ENCODE results near the gene SEMA4C. TPM values are rescaled to one million over a fixed set of nuclear protein-coding genes. Genes with fewer than 3 reads are reported as not detected.

The SEMA4C gene
- polyA plus RNA-seq, 1 of the 3 experiments (the other 2 are of a cell fraction): 34.8 TPM

- POLR2A ChIA-PET: no interaction called here
- WGBS (ENCODE audit: low lambda C conversion rate): 94% methylated on average over 6 of the region's 9 CpGs
- Histone ChIP-seq H4K20me1 (ENCODE audit: insufficient read depth) (no peaks in the 10 kb centered on the region), H3K9ac (no peak overlapping the region), H3K4me1 (ENCODE audit: control insufficient read depth in 1 of 2, insufficient read depth in 2 of 2, low read depth in 1 of 2, low read length in 1 of 2) (peaks cover 0 to 7% of the 10 kb centered on the region in 2 experiments; a peak in 1 of 4 replicates), H3K4me3 (ENCODE audit: low read depth in 2 of 2, low read length in 1 of 2) (no peak overlapping the region), H3K9me2 (no peaks in the 10 kb centered on the region), H3K27ac (ENCODE audit: low read depth in 2 of 2, low read length in 1 of 2) (no peak overlapping the region), H2AFZ (ENCODE audit: low read depth) (no peak overlapping the region), H3K4me2 (no peak overlapping the region), H3K27me3 (ENCODE audit: insufficient read depth) (no peaks in the 10 kb centered on the region), H3K36me3 (replicated peaks in 1 of 2; ENCODE audit: control insufficient read depth in 1 of 2, insufficient read depth in 2 of 2, low read length in 1 of 2) (peaks cover 3 to 21% of the 10 kb centered on the region in 2 experiments), H3K79me2 (ENCODE audit: insufficient read depth) (no peaks in the 10 kb centered on the region), H3F3A (replicated peaks; ENCODE audit: insufficient read depth) (no peaks in the 10 kb centered on the region), H3K9me3 (no peaks in the 10 kb centered on the region)
- TF ChIP-seq JUND (IDR thresholded peaks at IDR 0.05): no peak
- CTCF ChIA-PET: interaction anchor here (0.6 to 2.8 kb wide), 3 partner anchors 18 to 114 kb away, joined by 3 to 9 read pairs (median 6); partner anchors contain the start of gene ANKRD39
- DNase-seq: no peak
Observed at GRCh38 chr2:96837575-96837974, 32.3 kb downstream of the SEMA4C start.

GRCh38 chr2:96835830-96836229 is 34.0 kb downstream of the SEMA4C start:
- H3K4me1 ChIP-seq (ENCODE audit: control insufficient read depth in 1 of 2, insufficient read depth in 2 of 2, low read depth in 1 of 2, low read length in 1 of 2): no peaks in the 10 kb centered on the region; a peak in 1 of 4 replicates
- no peak overlapping the region for H2AFZ ChIP-seq (ENCODE audit: low read depth)
- no peaks in the 10 kb centered on the region for H4K20me1 ChIP-seq (ENCODE audit: insufficient read depth)
- no peaks in the 10 kb centered on the region for H3K9me2 ChIP-seq
- H3K9ac ChIP-seq: no peak overlapping the region
- ChIA-PET CTCF (interaction anchor here (2.8 kb wide), 1 partner anchor 116 kb away, joined by 9 read pairs; no protein-coding TSS in a partner anchor), POLR2A (interaction anchor here (0.6 to 0.7 kb wide), 2 partner anchors 13 to 192 kb away, joined by 3 to 4 read pairs; no protein-coding TSS in a partner anchor)
- no peak for DNase-seq
- H3K27me3 ChIP-seq (ENCODE audit: insufficient read depth): no peaks in the 10 kb centered on the region
- WGBS (ENCODE audit: low lambda C conversion rate): 93% methylated on average over 4 of the region's 4 CpGs
- H3K79me2 ChIP-seq (ENCODE audit: insufficient read depth): no peaks in the 10 kb centered on the region
- TF ChIP-seq RAD21 (IDR thresholded peaks at IDR 0.05; ENCODE audit: low read length) (no peak), CHD2 (IDR thresholded peaks at IDR 0.05; ENCODE audit: low read length, partially characterized antibody) (no peak), ELF1 (IDR thresholded peaks at IDR 0.05) (no peak)
- H3K9me3 ChIP-seq: no peaks in the 10 kb centered on the region
- no peak overlapping the region for H3K4me3 ChIP-seq (ENCODE audit: low read depth in 2 of 2, low read length in 1 of 2)
- H3K36me3 ChIP-seq (replicated peaks in 1 of 2; ENCODE audit: control insufficient read depth in 1 of 2, insufficient read depth in 2 of 2, low read length in 1 of 2): peaks cover 3 to 36% of the 10 kb centered on the region in 2 experiments
- no peak overlapping the region for H3K27ac ChIP-seq (ENCODE audit: low read depth in 2 of 2, low read length in 1 of 2)
- H3K4me2 ChIP-seq: no peak overlapping the region
- H3F3A ChIP-seq (replicated peaks; ENCODE audit: insufficient read depth): no peaks in the 10 kb centered on the region

- Histone ChIP-seq H3K36me3 (replicated peaks in 1 of 2; ENCODE audit: control insufficient read depth in 1 of 2, insufficient read depth in 2 of 2, low read length in 1 of 2) (peaks cover 11 to 58% of the 10 kb centered on the region in 2 experiments), H3K9ac (no peak overlapping the region), H3K27ac (ENCODE audit: low read depth in 2 of 2, low read length in 1 of 2) (no peak overlapping the region), H3F3A (replicated peaks; ENCODE audit: insufficient read depth) (no peaks in the 10 kb centered on the region), H3K4me1 (ENCODE audit: control insufficient read depth in 1 of 2, insufficient read depth in 2 of 2, low read depth in 1 of 2, low read length in 1 of 2) (no peaks in the 10 kb centered on the region; a peak in 1 of 4 replicates), H4K20me1 (ENCODE audit: insufficient read depth) (no peaks in the 10 kb centered on the region), H3K9me3 (no peaks in the 10 kb centered on the region), H3K9me2 (no peaks in the 10 kb centered on the region), H3K4me2 (no peak overlapping the region), H3K27me3 (ENCODE audit: insufficient read depth) (no peaks in the 10 kb centered on the region), H2AFZ (ENCODE audit: low read depth) (no peak overlapping the region), H3K79me2 (ENCODE audit: insufficient read depth) (no peaks in the 10 kb centered on the region), H3K4me3 (ENCODE audit: low read depth in 2 of 2, low read length in 1 of 2) (no peak overlapping the region)
- WGBS (ENCODE audit: low lambda C conversion rate): 75% methylated on average over 14 of the region's 18 CpGs
- DNase-seq: no peak
- ChIA-PET POLR2A (no interaction called here), CTCF (interaction anchor here (0.9 to 1.5 kb wide), 2 partner anchors 25 to 119 kb away, joined by 4 read pairs; partner anchors contain the start of gene ANKRD39)
- TF ChIP-seq RAD21 (IDR thresholded peaks at IDR 0.05; ENCODE audit: low read length) (no peak), USF1 (IDR thresholded peaks at IDR 0.05; ENCODE audit: borderline replicate concordance, low read depth) (no peak), CTCF (IDR thresholded peaks at IDR 0.05) (no peak), SMC3 (IDR thresholded peaks at IDR 0.05; ENCODE audit: low read depth, low read length) (no peak), FOSL2 (IDR thresholded peaks at IDR 0.05; ENCODE audit: borderline replicate concordance, low read depth) (no peak), RFX5 (IDR thresholded peaks at IDR 0.05; ENCODE audit: low read length) (no peak), TAF1 (IDR thresholded peaks at IDR 0.05; ENCODE audit: borderline replicate concordance, low read depth, low read length) (no peak), NFIC (IDR thresholded peaks at IDR 0.05; ENCODE audit: borderline replicate concordance) (no peak), MXI1 (IDR thresholded peaks at IDR 0.05; ENCODE audit: low read depth, low read length) (no peak), CHD2 (IDR thresholded peaks at IDR 0.05; ENCODE audit: low read length, partially characterized antibody) (no peak), TEAD4 (IDR thresholded peaks at IDR 0.05; ENCODE audit: borderline replicate concordance, insufficient read depth) (no peak), REST (IDR thresholded peaks at IDR 0.05; ENCODE audit: low read depth, low read length) (no peak), NRF1 (IDR thresholded peaks at IDR 0.05; ENCODE audit: low read depth, low read length) (no peak)
Observed at GRCh38 chr2:96832754-96833507, 36.9 kb downstream of the SEMA4C start.

Data from SK-N-SH (cell line).